HepG2 (cell line): ENCODE data around the gene SLC25A14.

Source experiments
- KLF13 ChIP-seq: sonication (generic); formaldehyde crosslinking; IDR thresholded peaks from 2 replicates; pipeline ENCODE4 v1.4.0; 2020; ENCODE audit warnings: mild to moderate bottlenecking, missing genetic modification reagents
- TF ChIP-seq, protein P1 (sequence below): IDR thresholded peaks from 2 replicates; pipeline ENCODE4 v1.6.1; 2012; ENCODE audit warnings: low read depth, low read length, improper control_type of control experiment

DNA sequence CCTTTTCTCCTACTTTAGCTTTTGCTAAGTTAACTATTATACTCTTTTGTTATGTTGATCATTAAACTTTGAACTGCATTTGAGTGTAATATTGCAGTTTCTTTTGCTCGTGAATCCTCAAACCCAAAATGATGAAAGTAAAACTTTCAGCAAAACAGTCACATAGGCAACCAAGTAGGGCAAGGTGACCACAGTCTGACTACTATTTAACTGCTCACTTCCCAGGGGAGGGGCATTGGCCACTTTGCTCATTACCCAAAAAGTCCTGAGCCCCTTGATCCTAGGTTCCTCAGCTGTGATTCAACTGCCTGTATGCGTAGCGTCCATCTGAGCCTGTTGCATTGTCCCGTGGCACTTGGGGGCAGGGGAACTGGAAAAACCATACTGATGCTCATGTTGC, 79.0 kb downstream of the SLC25A14 start:
- no peak for TF ChIP-seq KLF13 (CRISPR knock-in tag)
- TF ChIP-seq, protein P1, sequence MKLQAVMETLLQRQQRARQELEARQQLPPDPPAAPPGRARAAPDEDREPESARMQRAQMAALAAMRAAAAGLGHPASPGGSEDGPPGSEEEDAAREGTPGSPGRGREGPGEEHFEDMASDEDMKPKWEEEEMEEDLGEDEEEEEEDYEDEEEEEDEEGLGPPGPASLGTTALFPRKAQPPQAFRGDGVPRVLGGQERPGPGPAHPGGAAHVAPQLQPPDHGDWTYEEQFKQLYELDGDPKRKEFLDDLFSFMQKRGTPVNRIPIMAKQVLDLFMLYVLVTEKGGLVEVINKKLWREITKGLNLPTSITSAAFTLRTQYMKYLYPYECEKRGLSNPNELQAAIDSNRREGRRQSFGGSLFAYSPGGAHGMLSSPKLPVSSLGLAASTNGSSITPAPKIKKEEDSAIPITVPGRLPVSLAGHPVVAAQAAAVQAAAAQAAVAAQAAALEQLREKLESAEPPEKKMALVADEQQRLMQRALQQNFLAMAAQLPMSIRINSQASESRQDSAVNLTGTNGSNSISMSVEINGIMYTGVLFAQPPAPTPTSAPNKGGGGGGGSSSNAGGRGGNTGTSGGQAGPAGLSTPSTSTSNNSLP: no peak
